Effector CD4-positive, alpha-beta T cell (primary cell): ENCODE measurements around the gene AAMP.
A peak's percentile ranks its signal among the peaks of the same experiment; 100 is the strongest.

ENCODE experiments used
- DNase-seq: peaks from one replicate; pipeline ENCODE4 v3.0.0-alpha.2; 2020

AAMP gene

DNA sequence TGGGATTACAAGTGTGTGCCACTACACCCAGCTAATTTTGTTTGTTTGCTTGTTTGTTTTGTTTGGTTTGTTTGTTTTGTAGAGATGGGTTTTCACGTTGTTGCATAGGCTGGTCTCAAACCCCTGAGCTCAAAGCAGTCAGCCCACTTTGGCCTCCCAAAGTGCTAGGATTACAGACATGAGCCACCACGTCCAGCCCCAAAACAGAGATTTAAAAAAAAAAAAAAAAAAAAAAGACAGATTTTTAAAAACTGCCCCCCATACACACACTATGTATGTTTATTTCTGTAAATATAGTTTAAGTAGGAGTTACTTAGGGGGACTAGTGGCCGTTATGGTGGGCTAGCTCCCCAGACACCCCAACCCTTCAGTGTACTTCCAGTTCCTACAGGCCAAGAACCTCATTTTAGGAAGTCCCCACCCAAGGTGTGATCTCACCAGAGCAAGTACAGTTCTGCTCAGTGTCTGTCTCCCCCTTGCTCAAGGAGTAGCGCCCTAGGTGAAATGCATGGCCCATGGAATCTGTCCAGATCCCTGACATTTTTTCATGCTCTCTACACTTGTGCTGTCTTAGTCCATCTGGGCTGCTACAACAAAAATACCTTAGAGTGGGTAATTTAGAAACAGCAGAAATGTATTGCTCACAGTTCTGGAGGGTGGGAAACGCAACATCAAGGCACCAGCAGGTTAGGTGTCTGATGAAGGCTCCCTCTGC is 23.9 kb upstream of the AAMP start:
- no peak for DNase-seq

DNA sequence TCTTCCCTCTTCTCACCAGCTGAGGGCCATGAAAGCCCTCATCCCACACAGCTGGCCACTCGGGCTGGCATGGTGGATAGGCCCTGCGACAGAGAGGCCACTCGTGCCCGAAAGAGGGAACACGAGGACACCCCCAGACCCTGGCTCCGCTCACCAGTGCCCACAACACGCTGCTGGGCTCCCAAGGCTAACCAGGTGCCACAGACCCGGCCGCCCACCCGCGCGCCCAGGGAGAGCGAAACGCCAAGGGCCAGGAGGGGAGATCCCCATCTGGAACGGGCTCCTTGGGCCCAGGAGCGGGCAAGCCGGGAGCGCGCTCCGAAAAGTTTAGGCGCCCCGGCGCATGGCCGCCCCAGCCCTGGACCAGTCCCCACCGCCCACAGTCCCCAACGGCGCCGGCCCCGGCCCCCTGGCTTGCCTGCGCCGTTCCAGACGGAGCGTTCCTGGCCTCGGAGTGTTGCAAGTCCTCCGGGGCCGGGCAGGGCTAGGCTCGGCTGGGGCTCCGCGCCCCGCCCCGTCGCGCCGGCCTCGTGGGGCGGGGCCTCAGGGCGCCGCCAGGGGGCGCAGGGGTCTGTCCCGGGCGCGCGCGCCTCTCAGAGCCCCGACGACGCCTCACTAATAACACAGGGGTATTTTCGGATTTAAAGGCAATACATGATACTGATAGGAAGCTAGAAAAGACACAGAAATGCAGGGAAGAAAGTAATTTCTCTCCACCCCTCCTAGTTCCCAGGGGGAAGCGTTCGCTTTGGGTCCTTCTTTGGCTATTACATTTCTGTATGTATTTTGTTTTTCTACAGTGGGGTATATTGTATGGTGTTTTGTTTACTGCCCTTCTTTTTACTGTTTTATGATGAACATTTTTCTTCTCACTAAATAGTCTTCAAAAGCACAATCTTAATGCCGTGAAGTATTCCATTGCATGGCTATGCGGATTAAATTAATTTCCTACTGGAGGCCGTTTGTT is 22.4 kb upstream of the AAMP start, which contains the start of gene TMBIM1:
TSS of gene TMBIM1 (minus strand) at position 456 of the 967 bp plus-strand sequence. CDS start 10,362 bp downstream, outside the sequence.
- DNase-seq = peak; percentile 74

DNA sequence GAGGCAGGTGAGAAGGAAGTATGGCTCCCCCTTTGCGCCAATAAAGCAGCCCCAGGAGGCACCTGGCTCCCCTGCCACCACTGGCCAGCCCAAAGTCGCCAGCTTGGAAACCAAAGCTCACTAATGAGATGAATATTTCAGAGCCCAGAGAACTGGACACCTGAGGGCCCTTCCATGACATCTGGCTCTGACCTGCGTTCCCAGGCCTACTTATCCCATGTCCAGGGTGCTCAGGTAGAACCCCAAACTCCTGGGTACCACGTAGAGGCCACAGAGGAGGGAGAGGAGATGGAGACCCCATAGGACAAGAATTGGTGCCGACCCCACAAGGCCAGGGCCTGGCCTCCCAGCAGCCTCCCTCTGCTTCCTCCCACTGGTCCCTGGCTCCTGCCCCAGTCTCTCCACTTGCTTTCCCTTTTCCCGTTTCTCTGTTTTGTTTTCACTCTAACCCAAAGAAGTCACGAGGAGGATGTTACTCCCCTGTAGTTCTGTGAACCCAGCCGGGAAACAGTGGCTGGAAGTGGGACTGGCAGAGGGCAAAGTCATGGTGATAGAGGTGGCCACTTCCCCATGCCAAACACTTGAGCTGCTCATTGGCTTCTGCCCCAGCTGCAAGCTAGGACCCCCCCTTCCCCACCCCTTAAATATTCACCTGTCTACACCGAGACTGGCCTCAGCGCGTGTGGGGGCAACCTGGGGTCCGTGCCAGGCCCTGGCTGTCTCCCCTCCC is 21.5 kb upstream of the AAMP start:
- DNase-seq = no peak

GRCh38 chr2:218290316-218291261 is 20.7 kb upstream of the AAMP start:
- peak; percentile 59 for DNase-seq

DNA sequence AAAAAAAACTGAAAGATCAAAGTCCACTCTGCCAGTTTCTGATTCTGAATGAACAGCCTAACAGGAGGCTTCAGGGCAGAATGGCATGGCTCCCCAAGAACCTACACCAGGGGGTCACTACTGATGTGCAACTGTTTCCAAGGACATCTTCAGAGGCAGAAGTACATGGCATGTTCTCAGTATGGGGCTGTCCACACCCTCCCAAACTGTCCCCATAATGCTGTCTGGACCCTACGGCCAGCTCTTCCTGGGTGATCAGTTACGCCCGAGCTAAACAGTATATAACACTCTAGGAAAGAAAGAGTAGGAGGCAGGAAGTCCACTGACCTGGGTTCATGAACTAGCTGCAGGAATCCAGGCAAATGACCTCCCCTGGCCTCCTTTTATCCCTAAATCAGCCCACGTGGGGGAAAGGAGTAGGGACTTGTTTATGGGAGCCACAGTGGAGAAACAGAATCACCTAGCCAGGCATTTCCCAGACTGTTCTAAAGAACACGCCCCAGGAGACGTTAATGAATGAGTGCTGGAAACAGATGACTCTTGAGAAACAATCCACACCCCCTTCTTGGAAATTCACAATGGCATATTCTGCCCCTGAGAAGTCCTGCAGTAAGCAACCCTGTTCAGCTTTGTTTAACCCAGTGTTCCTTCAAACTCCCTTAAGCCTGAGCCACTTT is 19.8 kb upstream of the AAMP start:
- DNase-seq = no peak

GRCh38 chr2:218286570-218287459 is 16.9 kb upstream of the AAMP start:
- DNase-seq = peak; percentile 76

DNA sequence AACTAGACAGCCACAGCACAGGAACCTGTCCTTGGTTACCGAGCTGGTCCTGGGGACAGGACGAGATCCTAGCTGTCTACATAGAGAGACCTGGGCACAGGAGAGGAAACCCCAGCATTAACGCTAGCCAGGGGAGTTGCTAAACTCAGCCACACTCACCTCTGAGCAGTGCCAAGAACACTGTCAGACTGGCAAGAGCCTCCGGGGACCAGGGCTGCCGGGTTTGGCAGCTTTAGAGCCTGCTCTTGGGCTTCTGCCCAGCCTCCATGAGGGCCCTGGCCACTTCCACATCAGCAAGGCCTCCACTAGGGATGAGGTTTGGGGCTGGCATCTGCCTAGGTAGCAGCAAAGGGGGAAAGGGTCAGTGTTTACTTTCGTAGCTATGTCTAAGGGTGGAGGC is 15.7 kb upstream of the AAMP start:
- DNase-seq = no peak

DNA sequence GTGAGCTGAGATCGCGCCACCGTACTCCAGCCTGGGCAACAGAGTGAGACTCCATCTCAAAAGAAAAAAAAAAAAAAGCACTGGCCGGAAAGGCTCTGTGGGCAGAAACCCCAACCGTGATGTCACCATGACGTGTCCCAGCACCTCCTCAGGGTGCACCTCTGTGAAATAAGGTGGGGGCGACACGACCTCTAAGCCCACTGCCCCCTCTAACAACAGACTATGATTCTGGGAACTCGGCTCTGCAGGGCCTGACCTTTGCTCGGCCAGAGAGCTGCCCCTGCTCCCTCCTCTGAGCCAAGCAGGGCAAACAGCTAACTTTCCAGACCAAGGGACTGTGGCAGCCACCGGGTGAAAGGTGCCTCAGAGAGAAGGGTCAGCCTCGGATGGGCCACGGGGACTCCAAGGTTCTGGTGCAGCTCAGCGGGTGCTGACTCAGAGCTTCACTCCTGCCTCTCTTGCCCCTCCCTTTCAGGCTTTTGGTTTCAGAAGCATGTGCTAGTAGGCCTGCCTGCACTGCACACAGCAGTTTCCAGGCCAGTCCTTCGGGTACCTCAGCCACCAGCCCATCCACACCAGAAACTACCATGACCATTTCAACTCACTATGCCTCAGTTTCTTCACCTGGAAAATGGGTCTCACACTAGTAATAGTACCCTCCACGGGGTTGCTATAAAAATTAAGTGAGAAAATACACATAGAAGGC is 14.3 kb upstream of the AAMP start:
- DNase-seq = peak; percentile 47

- no peak for DNase-seq
Measured at GRCh38 chr2:218282173-218282991, 12.4 kb upstream of the AAMP start.

DNA sequence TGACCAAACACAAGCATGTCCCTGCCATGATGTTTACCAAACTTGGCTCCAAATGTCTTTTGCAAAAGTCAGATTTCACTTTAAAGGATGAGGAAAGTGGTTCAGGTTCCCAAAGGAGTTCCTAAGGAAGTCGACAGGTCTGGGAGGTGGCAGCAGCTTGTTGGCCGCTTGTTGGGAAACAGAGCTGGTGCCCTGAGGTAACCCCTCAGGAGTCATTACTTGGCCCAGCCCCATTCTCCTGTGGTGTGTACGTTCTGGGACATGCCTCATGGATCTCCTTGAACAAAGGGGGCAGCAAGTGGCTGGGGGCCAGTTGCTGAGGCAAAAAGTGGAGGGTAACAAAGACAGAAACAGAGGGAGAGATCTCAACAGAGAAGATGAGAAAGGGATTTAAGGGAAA is 11.5 kb upstream of the AAMP start:
- DNase-seq = no peak

GRCh38 chr2:218280260-218280870 is 10.4 kb upstream of the AAMP start:
- DNase-seq = no peak

GRCh38 chr2:218278531-218279360 is 8.8 kb upstream of the AAMP start:
- no peak for DNase-seq

GRCh38 chr2:218277921-218278320 is 8.0 kb upstream of the AAMP start:
- DNase-seq = no peak

- no peak for DNase-seq
Measured at GRCh38 chr2:218276986-218277755, 7.2 kb upstream of the AAMP start.

GRCh38 chr2:218275371-218276072 is 5.6 kb upstream of the AAMP start:
- DNase-seq = no peak

GRCh38 chr2:218274586-218274985 is 4.6 kb upstream of the AAMP start:
- no peak for DNase-seq
